B cell (primary cell): ENCODE measurements around the gene IGFLR1. TPM values are rescaled to one million over a fixed set of nuclear protein-coding genes. Genes with fewer than 3 reads are reported as not detected.

Experiments
- ATAC-seq: fragments of 200-7000 bp; cut with Tn5 transposase; one replicate; pipeline ENCODE4 v1.10.0; 2021; ENCODE audit warnings: low read depth, mild to moderate bottlenecking, moderate number of reproducible peaks, moderate library complexity
- CTCF ChIA-PET: fragments of 350-600 bp; sonication (Branson Sonifier 250); formaldehyde crosslinking; loops from one replicate; lab custom pipeline; 2021; ENCODE audit warnings: antibody characterized with exemption, inconsistent platforms; lab: Charles Lee
- POLR2A ChIA-PET: fragments of 350-600 bp; sonication (Branson Sonifier 250); formaldehyde crosslinking; loops from one replicate; lab custom pipeline; 2021; ENCODE audit warnings: antibody characterized with exemption; lab: Charles Lee
- DNase-seq: peaks from one replicate; pipeline ENCODE4 v3.0.0; 2013
- H2AFZ ChIP-seq: 2 replicates; pipeline ENCODE4 v1.6.1; 2012; ENCODE audit warnings: mild to moderate bottlenecking, low read depth, low read length; ENCODE audit not compliant: insufficient read depth, poor library complexity, severe bottlenecking
- H3K27ac ChIP-seq, 2 donors: 1 replicate in 1 of 2; 2 replicates in 1 of 2; pipeline ENCODE4 v1.5.1; 2012 to 2013; ENCODE audit warnings: low read length in 2 of 2, mild to moderate bottlenecking in 2 of 2, moderate library complexity in 1 of 2
- H3K27me3 ChIP-seq, 4 experiments: fragments of 200-600 bp in 1 of 4; sonication (generic) in 1 of 4; replicated peaks in 1 of 4; 1 replicate in 2 of 4; 2 replicates in 2 of 4; pipeline versions ENCODE4 v1.6.1 to v1.7.0; 2013 to 2016; ENCODE audit warnings: low read length in 3 of 4, mild to moderate bottlenecking in 2 of 4, mixed read lengths in 1 of 4, moderate library complexity in 1 of 4; ENCODE audit not compliant: insufficient read depth in 4 of 4, control insufficient read depth in 3 of 4; ENCODE audit errors: control extremely low read depth in 1 of 4
- H3K36me3 ChIP-seq, 2 experiments: replicated peaks in 1 of 2; 1 replicate in 1 of 2; 2 replicates in 1 of 2; pipeline versions ENCODE4 v1.6.1 to v1.7.1; 2013; ENCODE audit warnings: low read length in 1 of 2; ENCODE audit not compliant: insufficient read depth in 2 of 2, control insufficient read depth in 1 of 2; ENCODE audit errors: control extremely low read depth in 1 of 2, extremely low read depth in 1 of 2
- H3K4me1 ChIP-seq, 2 donors: fragments of 200-600 bp in 1 of 2; sonication (generic) in 1 of 2; 1 replicate in 1 of 2; 2 replicates in 1 of 2; pipeline versions ENCODE4 v1.5.1 to v1.6.1; 2013 to 2017; ENCODE audit warnings: low read length in 2 of 2; ENCODE audit not compliant: control insufficient read depth in 2 of 2, insufficient read depth in 2 of 2
- H3K4me2 ChIP-seq: replicated peaks from 2 replicates; pipeline ENCODE3; 2012; ENCODE audit warnings: mild to moderate bottlenecking, low read depth, low read length; ENCODE audit not compliant: poor library complexity, severe bottlenecking
- H3K4me3 ChIP-seq, 5 experiments: fragments of 200-600 bp in 1 of 5; sonication (generic) in 1 of 5; 1 replicate in 3 of 5; 2 replicates in 2 of 5; pipeline versions ENCODE4 v1.5.1 to v1.7.0; 2011 to 2016; ENCODE audit warnings: low read length in 4 of 5, mild to moderate bottlenecking in 4 of 5, low read depth in 2 of 5, control low read depth in 1 of 5, moderate library complexity in 1 of 5; ENCODE audit not compliant: insufficient read depth in 1 of 5; ENCODE audit errors: control extremely low read depth in 1 of 5, extremely low read depth in 1 of 5
- H3K79me2 ChIP-seq: fragments of 200-600 bp; sonication (generic); one replicate; pipeline ENCODE4 v1.6.0; 2016; ENCODE audit warnings: low read length; ENCODE audit not compliant: control insufficient read depth, insufficient read depth
- H3K9ac ChIP-seq: fragments of 200-600 bp; sonication (generic); 2 replicates; pipeline ENCODE4 v1.6.1; 2017; ENCODE audit warnings: mild to moderate bottlenecking, low read length, moderate library complexity
- H3K9me3 ChIP-seq, 3 donors: one replicate each; pipeline versions ENCODE4 v1.6.1 to v1.7.1; 2013; ENCODE audit warnings: low read length in 2 of 3; ENCODE audit not compliant: control insufficient read depth in 2 of 3, insufficient read depth in 1 of 3; ENCODE audit errors: control extremely low read depth in 1 of 3
- H4K20me1 ChIP-seq: 2 replicates; pipeline ENCODE4 v1.6.0; 2012; ENCODE audit warnings: mild to moderate bottlenecking, low read length; ENCODE audit not compliant: insufficient read depth, control insufficient read depth, poor library complexity, severe bottlenecking
- H3K27ac Mint-ChIP-seq: one replicate; pipeline ENCODE4 v1.8.0; 2021; ENCODE audit warnings: mixed read lengths
- H3K27me3 Mint-ChIP-seq: one replicate; pipeline ENCODE4 v1.8.0; 2021; ENCODE audit warnings: mixed read lengths
- H3K4me1 Mint-ChIP-seq: one replicate; pipeline ENCODE4 v1.8.0; 2021; ENCODE audit warnings: mixed read lengths
- H3K4me3 Mint-ChIP-seq: one replicate; pipeline ENCODE4 v1.8.0; 2021; ENCODE audit warnings: mixed read lengths
- H3K9me3 Mint-ChIP-seq: one replicate; pipeline ENCODE4 v1.8.0; 2022; ENCODE audit warnings: mixed read lengths; ENCODE audit not compliant: insufficient read depth
- EZH2 ChIP-seq: IDR thresholded peaks from 2 replicates; pipeline ENCODE4 v1.6.1; 2012; ENCODE audit warnings: borderline replicate concordance, low read depth, mild to moderate bottlenecking, moderate library complexity, low read length; ENCODE audit not compliant: insufficient read depth, poor library complexity, severe bottlenecking
- WGBS: methylation state at CpG from one replicate; pipeline ENCODE4 v1.1.5; 2013; ENCODE audit warnings: missing lambda C conversion rate; ENCODE audit not compliant: insufficient coverage; 5-methylcytosine and 5-hydroxymethylcytosine counted together
- intact Hi-C: fragments of 100-400 bp; cut with micrococcal nuclease; formaldehyde crosslinking; loops from one replicate; pipeline ENCODE4 v1.10.0; 2022
- polyA plus RNA-seq: library from polyadenylated mRNA; depleted of rRNA; stranded (reverse); fragments of >200 nt; gene quantifications from 2 replicates; pipeline ENCODE4 v1.2.3, GENCODE V29; 2012
- total RNA-seq, 2 donors: library from RNA; stranded (reverse); fragments of 120-200 nt in 1 of 2; gene quantifications; 1 replicate in 1 of 2; 2 replicates in 1 of 2; pipeline versions ENCODE4 v1.2.3 to v1.2.4, GENCODE V29; 2013 to 2022
- TF ChIP-seq, protein P1 (sequence below): fragments of 200-600 bp; IDR thresholded peaks from one replicate; pipeline ENCODE4 v1.8.0; 2022; ENCODE audit warnings: antibody characterized with exemption, mild to moderate bottlenecking

The IGFLR1 gene
- total and polyA plus RNA-seq, 2 donors (not counting 1 experiment from before 2014, with no cell fraction given) = 130 to 245 TPM

GRCh38 chr19:35783469-35784434 lies 41.5 kb upstream of the IGFLR1 start:
- Mint-ChIP-seq H3K4me1 (no peaks in the 10 kb centered on the region), H3K9me3 (no peaks in the 10 kb centered on the region), H3K27me3 (no peaks in the 10 kb centered on the region), H3K27ac (no peak overlapping the region), H3K4me3 (no peak overlapping the region)
- H3K79me2 ChIP-seq = no peaks in the 10 kb centered on the region
- H3K27ac ChIP-seq = no peak overlapping the region
- no peaks in the 10 kb centered on the region for H3K9me3 ChIP-seq
- no peak overlapping the region for H3K9ac ChIP-seq
- DNase-seq (no peak), ATAC-seq (no peak)
- H4K20me1 ChIP-seq = no peaks in the 10 kb centered on the region
- 94% methylated on average over 22 of the region's 28 CpGs for WGBS
- ChIA-PET CTCF (no interaction called here), POLR2A (interaction anchor here (0.6 kb wide), 1 partner anchor 293 kb away, joined by 9 read pairs; no protein-coding TSS in a partner anchor)
- no peak overlapping the region for H2AFZ ChIP-seq
- H3K4me1 ChIP-seq = no peaks in the 10 kb centered on the region
- no peak overlapping the region for H3K4me2 ChIP-seq
- intact Hi-C loops = no loop called here
- no peaks in the 10 kb centered on the region for H3K27me3 ChIP-seq
- H3K36me3 ChIP-seq = peaks cover 0 to 5% of the 10 kb centered on the region in 2 experiments
- TF ChIP-seq, protein P1, sequence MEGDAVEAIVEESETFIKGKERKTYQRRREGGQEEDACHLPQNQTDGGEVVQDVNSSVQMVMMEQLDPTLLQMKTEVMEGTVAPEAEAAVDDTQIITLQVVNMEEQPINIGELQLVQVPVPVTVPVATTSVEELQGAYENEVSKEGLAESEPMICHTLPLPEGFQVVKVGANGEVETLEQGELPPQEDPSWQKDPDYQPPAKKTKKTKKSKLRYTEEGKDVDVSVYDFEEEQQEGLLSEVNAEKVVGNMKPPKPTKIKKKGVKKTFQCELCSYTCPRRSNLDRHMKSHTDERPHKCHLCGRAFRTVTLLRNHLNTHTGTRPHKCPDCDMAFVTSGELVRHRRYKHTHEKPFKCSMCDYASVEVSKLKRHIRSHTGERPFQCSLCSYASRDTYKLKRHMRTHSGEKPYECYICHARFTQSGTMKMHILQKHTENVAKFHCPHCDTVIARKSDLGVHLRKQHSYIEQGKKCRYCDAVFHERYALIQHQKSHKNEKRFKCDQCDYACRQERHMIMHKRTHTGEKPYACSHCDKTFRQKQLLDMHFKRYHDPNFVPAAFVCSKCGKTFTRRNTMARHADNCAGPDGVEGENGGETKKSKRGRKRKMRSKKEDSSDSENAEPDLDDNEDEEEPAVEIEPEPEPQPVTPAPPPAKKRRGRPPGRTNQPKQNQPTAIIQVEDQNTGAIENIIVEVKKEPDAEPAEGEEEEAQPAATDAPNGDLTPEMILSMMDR = no peak
- TF ChIP-seq EZH2 = no peak
- H3K4me3 ChIP-seq = no peak overlapping the region

- Histone ChIP-seq H3K4me3 (no peak overlapping the region), H3K79me2 (no peaks in the 10 kb centered on the region), H3K36me3 (peaks cover 0 to 5% of the 10 kb centered on the region in 2 experiments), H2AFZ (no peak overlapping the region), H3K4me2 (no peak overlapping the region), H4K20me1 (no peaks in the 10 kb centered on the region), H3K9me3 (no peaks in the 10 kb centered on the region), H3K9ac (no peak overlapping the region), H3K27ac (no peak overlapping the region), H3K27me3 (no peaks in the 10 kb centered on the region), H3K4me1 (no peaks in the 10 kb centered on the region)
- ATAC-seq (no peak), DNase-seq (no peak)
- Mint-ChIP-seq H3K27ac (no peak overlapping the region), H3K9me3 (no peaks in the 10 kb centered on the region), H3K4me1 (no peaks in the 10 kb centered on the region), H3K27me3 (no peaks in the 10 kb centered on the region), H3K4me3 (no peak overlapping the region)
- CTCF ChIA-PET = no interaction called here
- POLR2A ChIA-PET = no interaction called here
- intact Hi-C loops = no loop called here
- TF ChIP-seq, protein P1 = no peak
- TF ChIP-seq EZH2 = no peak
- 99% methylated on average over 9 of the region's 12 CpGs for WGBS
Measured at GRCh38 chr19:35782589-35782988, 40.3 kb upstream of the IGFLR1 start.
